HCEC 1CT (cell line): ENCODE results near the gene TDP2.
"Not testable (repeated sequence)": the region's sequence is repeated elsewhere in the genome, so short reads cannot be mapped to it uniquely, and the experiment has no call there.

Experiments
- DNase-seq: peaks from one replicate; pipeline ENCODE4 v3.0.0-alpha.2; 2017

TDP2 gene

DNA sequence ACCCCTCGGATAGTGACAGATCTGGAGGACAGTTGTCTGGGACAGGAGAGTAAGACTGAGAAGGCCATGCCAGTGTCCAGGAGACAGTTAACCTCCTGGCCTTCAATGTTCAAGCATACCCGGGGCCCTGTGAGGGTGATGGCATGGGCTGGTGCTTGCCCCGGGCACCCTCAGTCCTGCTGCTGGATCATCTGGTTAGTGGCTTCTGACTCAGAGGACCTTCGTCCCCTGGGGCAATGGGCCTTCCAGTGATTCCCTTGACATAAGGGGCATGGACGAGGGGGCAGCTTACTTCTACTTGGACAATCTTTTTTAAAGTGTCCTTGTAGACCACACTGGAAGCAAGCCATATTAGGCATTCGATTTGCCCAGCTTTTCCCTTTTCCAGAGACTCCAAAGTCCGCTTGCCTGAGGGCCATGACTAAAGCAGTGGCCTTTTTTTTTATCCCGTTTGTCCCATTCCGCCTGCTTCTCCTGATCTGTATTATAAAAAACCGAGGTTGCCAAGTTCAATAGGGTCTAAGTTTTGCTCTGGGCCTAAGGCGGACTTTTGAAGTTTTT is 12.2 kb upstream of the TDP2 start:
- DNase-seq: not testable (repeated sequence)

DNA sequence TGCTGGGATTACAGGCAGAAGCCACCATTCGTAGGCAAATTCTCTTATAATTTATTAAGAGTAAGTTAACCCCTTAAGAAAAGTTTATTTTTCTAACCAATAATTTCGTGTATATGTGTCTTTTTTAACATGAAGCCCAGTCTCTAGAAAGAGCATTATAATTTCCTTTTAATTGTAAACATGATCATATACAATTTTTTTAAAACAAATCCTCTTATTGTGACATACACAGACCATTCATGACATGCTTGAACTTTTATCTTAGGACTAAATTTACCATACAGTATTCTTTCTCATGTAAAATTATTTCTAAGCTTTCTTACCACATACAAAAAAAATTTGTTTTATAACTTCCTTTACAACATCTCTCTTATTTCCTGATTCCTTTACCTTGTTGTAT is 6.9 kb upstream of the TDP2 start:
- no peak for DNase-seq

DNA sequence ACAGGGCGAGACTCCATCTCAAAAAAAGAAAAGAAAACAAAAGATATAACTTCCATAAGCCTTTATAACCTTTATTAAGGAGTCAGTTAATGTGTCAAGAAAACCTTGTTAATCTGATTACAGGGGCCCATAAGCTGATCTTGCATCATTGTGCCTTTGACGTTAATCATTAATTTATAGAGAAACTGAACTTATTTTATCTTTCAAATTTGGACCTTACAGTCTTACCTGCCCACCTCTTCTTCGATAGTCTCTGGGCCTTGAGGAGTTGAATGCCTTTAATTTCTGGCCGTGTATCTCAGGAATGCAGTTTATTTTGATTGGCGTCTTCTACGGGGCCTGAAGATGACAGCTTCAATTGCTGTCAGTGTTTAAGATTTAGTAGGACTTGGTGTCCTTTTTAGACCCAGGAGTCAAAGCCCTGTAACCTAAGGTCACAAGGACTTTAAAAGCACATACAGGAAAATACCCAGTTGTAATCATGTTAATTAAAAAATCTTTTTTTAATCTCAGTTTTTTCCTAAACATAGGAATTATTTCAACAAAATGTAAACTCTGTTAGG is 6.0 kb upstream of the TDP2 start:
- no peak for DNase-seq

DNA sequence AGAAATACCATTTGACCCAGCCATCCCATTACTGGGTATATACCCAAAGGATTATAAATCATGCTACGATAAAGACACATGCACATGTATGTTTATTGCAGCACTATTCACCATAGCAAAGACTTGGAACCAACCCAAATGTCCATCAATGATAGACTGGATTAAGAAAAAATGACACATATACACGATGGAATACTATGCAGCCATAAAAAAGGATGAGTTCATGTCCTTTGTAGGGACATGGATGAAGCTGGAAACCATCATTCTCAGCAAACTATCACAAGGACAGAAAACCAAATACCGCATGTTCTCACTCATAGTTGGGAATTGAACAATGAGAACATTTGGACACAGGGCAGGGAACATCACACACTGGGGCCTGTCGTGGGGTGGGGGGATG is 4.4 kb upstream of the TDP2 start:
- not testable (repeated sequence) for DNase-seq

DNA sequence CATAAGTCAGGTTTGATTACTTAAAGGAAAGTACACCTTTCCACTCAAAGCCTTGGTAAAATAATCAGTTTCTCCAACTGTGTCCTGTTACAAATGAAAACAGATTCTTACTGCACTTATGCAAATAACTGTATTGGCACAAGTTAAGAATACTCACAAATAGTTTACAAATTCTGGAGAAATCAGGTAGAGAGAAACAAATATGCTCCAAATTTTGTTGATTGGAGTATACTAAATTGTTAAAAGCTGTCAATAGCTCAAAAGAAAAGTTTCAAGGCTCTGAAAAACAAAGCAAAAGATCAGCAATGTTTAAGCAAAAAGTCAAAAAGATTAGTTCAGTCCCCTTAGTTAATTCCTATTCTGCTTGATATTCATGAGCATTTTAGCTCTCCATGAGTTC is 3.8 kb upstream of the TDP2 start:
- DNase-seq: not testable (repeated sequence)

DNA sequence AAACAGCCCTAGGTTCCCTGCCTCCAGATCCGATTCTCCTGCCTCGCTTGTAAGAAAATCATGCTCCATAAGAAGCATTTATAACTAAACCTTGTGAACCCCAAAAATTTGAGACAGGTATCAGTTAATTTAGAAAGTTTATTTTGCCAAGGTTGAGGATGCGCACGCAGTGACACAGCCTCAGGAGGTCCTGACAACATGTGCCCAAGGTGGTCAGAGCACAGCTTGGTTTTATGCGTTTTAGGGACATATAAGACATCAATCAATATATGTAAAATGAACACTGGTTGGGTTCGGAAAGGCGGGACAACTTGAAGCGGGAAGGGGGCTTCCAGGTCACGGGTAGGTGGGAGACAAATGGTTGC is 2.3 kb upstream of the TDP2 start:
- no peak for DNase-seq

DNA sequence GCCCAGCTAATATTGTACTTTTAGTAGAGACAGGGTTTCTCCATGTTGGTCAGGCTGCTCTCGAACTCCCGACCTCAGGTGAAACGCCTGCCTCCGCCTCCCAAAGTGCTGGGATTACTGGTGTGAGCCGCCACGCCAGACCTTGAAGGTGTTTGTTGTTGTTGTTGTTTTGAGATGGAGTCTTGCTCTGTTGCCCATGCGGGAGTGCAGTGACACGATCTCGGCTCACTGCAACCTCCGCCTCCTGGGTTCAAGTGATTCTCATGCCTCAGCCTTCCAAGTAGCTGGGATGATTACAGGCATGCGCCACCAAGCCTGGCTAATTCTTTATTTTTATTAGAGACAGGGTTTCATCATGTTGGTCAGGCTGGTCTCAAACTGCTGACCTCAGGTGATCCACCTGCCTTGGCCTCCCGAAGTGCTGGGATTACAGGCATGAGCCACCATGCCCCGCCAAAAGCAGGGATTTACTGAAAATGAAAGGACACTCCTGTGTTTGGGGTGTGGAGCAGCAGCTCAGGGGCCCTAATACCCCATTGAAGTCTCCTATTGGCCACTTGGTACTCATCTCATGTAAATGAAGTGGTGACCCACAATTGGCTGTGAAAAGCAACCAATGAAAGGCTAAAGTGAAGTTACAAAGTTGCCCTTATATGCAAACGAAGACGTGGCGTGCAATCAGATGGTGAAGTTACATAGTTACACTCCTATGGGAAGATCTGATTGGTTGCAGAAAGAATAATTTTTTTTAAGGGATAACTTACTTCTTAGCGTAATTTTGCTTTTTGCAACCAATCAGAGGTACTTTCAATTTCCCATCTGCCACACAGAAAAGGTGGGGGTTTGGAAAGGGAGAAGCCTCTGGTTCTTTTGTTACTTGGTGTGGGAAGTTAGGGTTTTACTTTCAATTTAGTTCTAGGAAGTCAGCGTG is 1.6 kb upstream of the TDP2 start:
- not testable (repeated sequence) for DNase-seq

DNA sequence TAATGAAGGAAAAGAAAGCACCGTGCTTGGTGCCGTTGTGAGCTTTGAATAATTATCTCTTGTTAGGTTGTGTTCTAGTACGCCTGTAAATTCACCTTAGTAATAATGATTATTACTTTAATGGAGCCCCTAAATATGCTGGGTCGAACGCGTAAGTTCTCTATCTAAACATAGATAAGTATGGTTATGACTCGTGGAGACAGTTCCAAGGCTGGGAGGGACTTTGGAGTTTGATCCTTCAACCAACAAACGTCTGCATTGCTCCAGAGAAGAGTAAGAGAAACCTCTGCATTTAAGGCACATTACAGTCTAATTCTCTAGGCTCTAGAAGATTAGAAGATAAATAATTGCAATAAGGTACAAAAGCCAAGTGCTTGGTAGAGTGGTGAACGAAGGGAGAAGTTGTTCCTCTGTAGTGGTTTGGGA is 692 bp upstream of the TDP2 start:
- peak; percentile 37 for DNase-seq

DNA sequence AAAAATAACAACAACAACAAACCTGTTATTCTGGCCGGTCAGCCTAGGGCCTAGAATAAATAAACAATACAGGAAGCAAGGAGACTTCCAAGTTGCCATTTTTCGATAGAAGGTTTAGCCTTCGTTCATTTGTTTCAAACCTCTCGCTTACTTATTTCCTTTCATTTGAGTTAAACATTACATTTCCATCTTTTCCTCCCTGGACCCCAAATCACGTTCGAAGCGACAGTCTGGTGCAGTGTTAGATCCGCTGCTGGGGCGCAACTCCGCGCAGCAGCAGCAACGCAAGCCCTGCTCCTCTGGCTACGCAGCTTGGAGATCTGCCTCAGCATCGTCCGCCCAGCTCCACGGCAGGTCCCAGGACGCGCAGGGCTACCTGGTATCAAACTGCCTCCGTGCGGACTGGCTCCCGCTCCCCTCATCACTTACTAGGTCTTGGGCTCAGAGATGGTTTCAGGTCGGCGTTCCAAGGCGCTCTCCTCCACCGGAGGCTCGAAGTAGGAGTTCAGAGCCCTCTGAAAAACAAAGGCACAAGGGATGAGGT is 530 bp downstream of the TDP2 start:
- DNase-seq: no peak

DNA sequence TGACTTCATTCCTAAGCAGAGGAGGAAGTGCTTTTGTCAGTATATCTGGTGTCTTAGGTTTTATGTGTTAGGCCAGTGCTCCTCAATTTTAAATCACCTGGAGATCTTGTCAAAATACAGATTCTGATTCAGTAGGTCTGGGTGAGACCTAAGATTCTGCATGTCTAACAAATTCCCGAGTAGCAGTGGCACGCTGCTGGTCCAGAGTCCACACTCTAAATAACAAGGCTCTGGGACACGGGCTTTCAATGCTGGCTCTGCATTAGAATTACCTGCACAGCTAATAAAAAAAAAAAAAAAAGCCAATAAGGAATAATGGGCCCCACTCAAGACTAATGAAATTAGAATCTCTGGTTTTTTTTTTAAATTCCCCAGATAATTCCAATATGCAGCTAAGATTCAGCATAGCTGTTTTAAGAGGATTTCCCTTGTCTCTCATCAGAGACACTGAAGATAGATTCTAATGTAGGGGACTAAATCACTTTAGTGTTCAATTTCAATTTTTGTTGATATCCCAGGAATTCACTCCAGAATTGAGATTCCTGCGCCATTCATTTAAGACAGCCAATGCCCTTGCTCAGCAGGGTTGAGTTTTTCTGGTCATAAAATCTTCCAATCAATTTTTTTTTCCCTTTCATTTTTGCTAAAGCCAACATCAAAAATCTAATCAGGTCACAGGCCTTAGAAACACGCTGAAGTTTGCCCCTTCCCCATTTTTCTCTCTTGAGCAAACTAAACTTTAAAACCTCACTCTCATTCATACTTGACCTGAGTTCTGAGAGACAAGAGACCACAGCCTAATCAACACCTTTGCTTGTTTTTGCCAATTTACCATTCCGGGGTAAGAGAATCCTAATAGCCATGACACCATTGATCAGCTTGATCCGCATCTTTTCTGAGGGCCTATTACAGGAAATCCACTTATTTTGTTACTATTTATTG is 2.4 kb downstream of the TDP2 start:
- DNase-seq: no peak

DNA sequence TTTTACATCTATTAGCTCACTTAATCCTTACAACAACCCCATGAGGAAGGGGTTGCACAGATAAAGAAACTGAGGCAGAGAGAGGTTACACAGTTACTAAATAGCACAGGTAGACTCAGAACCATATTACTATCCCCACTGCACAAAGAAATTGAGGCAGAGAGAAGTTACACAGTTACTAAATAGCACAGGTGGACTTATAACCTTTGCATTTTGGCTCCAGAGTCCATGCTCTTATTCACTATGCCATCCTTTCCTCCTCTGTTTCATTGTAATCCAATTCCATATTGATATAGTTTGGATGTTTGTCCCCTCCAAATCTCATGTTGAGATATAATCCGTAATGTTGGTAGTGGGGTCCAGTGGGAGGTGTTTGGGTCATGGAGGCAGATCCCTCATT is 3.5 kb downstream of the TDP2 start:
- DNase-seq: no peak

DNA sequence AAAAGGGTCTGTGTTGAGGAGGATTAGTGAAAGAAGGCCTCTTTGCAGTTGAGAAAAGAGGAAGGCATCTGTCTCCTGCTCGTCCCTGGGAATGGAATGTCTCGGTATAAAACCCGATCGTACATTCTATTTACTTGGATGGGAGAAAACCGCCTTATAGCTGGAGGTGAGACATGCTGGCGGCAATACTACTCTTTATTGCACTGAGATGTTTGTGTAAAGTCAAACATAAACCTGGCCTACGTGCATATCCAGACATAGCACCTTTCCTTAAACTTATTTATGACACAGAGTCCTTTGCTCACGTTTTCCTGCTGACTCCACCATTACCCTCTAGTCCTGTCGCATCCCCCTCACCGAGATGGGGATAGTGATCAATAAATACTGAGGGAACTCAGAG is 4.5 kb downstream of the TDP2 start:
- no peak for DNase-seq

DNA sequence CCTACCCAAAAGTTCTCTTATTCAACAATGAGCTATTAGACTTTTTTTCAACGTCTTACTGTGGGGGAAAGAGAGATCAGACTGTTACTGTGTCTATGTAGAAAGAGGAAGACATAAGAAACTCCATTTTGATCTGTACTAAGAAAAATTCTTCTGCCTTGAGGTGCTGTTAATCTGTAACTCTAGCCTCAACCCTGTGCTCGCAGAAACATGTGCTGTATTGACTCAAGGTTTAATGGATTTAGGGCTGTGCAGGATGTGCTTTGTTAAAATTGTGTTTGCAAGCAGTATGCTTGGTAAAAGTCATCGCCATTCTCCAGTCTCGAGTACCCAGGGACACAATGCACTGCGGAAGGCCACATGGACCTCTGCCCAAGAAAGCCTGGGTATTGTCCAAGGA is 4.9 kb downstream of the TDP2 start:
- not testable (repeated sequence) for DNase-seq

DNA sequence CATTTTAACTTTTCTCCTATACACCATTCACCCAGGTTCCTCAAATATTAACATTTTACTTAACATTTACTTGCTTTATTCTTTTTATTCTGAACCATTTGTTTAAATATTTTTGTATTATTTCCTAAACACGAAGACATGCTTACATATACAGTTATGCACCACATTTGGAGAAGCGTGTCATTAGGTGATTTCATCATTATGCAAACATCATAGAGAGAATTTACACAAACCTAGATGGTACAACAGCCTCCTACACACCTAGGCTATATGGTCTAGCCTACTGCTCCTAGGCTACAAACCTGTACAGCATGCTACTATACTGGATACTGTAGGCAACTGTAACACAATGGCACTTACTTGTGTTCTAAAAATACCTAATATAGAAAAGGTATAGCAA is 6.6 kb downstream of the TDP2 start:
- no peak for DNase-seq

DNA sequence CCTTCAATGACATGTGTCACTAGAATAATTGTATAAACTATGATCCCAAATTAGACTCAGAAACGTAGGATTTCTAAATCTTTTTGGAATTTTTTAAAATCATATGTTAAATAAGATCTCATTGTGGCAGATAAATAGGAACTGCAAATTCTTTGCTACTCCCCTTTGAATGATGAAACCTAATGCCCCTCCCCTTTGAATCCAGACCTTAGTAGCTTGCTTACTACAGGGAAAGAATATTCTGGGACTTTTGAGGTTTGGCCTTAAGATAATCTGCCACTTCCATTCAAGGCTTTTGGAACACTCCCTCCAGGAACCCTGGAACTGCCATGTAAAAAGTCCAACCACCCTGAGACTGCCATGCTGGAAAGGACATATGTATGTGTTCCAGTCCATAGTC is 7.1 kb downstream of the TDP2 start:
- no peak for DNase-seq

DNA sequence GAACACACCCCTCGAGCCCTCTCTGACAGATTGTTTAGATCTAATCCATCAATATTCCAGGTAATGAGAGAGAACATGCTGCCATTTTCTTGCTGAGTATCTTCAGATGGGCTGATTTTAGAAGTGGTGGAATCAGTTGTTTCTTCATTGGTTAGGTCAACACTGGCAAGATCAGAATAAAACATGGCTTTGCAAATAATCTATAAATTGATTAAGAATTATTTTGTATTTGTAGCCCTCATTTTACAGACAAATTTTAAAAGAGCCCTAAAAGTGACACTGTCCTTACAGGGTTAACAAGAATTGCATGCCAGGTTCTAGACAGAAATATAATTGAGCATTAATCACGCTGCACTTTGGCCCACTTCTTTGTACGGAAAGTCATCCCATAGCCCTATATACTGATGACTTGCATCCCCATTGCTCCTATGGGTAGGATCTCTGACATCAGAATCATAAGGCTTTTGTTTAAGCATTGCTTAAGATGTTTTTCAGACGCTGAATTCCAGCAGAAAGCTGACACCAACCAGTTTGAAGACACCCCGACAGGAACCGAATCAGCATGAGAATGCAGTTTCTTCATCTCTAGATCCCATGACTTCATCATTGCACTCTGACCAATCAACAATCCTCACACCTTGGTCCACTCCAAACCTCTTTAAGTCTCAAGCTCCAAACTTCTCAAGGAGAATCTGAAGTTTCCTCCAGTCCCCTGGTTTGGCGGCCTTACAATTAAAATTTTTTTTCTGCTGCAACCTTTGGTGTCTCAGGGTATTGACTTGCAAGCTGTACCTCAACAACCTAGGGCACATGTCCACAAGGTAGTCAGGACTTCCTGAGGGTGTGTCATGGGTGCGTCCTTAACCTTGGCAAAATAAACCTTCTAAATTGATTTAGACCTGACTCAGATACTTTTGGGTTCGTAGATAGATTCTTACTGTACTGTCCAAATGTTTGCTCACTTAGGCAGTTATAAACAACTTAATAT is 7.8 kb downstream of the TDP2 start:
- peak; percentile 86 for DNase-seq

DNA sequence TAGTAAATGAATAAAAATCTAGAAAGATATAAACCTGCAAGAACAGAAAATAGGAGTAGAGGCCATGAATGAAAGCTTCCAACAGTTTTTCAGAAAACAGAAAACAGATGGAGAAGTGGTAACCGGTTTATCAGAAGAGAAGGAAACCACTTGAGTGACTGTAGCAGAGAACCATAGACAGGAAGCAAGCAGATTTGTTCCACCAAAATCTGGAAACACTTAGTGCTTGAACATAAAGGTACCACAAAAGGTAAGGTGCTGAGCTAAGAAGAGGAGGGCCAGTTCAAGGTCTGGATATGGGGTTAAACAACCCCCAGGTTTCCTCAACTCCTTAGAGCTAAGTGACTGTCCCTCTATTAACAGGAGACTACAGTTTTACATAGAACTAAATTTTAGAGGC is 11.5 kb downstream of the TDP2 start:
- DNase-seq: no peak

DNA sequence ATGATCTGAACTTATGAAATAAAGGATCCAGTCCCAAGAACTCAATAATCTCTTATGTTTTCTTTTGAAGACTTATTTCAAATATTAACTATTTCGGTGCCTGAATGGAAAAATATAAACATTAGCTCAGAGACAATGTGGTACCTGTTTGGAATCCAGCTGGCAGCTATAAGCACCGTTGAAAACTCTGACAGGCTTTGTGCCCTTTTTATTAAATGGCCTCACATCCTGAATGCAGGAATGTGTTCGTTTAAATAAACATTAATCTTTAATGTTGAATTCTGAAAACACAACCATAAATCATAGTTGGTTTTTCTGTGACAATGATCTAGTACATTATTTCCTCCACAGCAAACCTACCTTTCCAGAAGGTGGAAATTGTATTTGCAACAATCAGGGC is 16.3 kb downstream of the TDP2 start:
- DNase-seq: no peak

DNA sequence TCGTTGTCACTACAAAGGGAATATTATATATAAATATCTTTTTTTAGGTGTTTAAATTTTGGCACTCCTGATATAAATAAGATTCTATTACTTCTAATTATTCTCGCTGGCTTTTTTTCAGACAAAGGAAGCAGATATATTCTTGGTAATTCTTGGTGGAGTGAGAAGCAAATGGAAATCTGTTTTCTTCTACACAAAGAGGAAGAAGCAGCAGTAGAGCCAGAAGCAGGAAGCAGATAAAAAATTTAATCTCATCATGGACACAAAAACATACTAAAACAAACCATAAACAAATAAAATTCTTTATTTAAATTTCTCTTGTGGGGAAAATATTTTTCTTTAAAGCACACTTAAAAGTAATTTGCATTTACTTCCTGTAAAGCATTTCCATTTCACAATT is 17.0 kb downstream of the TDP2 start:
- no peak for DNase-seq

DNA sequence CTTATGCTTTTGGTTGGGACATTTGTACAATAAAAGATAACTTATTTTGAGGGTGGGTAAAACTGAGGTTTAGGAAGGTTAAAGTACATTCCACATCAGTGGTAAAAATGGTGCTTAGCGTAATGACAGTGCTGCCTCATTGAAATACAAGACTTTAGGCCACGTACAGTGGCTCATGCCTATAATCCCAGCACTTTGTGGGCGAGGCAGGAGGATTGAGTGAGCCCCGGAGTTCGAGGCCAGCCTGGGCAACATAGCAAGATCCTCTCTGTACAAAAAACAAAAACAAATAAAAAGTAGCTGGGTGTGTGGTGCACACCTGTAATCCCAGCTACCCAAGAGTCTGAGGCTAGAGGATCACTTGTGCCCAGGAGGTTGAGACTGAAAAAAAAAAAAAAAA is 18.4 kb downstream of the TDP2 start:
- DNase-seq: no peak

DNA sequence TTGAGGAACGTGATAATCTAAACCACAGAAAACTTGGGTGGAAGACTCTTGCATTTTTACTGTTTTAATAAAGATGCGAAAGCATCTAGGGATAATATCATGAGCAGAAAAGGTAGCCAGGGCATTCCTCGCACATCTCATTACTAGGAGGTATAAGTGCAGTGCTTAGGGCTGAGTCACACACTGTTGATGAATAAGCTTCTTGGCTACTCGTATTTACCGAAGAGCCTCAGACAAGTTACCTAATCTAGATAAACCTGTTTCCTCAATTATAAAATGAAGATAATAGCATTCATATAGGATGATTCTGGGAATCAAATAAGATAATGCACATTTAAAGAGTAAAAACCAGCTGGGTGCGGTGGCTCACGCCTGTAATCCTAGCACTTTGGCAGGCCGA is 19.9 kb downstream of the TDP2 start:
- DNase-seq: peak; percentile 19

DNA sequence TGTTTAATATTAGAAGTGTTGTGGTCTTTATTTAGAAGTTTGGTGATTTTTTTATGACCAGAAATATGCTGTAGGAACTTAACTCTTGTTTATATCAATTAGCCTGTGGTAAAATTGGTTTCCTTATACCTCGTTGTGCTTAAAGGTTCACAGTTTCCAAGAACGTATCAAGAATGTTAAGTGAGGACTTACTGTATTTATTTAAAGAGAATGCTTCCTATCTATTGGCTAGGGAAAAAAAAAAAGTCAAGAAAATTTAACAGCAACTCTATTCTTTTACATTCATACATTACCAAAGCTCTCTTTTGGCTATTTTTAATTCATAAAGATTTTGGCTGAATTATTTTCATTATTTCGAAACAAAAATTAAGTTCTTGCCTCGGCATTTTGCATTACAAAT is 22.3 kb downstream of the TDP2 start:
- DNase-seq: no peak
